Panc1 (cell line): ENCODE measurements around the gene C10orf88.

Experiments
- CTCF ChIP-seq: fragments of 450-650 bp; IDR thresholded peaks from 2 replicates; pipeline ENCODE4 v1.5.1; 2017; ENCODE audit warnings: mild to moderate bottlenecking
- TCF7L2 ChIP-seq: IDR thresholded peaks from 2 replicates; pipeline ENCODE4 v1.6.1; 2011; ENCODE audit warnings: mild to moderate bottlenecking, low read depth, low read length, inconsistent platforms

GRCh38 chr10:122980209-122981065 is 26.4 kb upstream of the C10orf88 start, which contains the start of gene PSTK:
- TF ChIP-seq CTCF = peak; percentile 96
- TF ChIP-seq TCF7L2 = peak; percentile 69
